Measurements from ENCODE around the gene DPF3. TPM values are rescaled to one million over a fixed set of nuclear protein-coding genes. Genes with fewer than 3 reads are reported as not detected.

The DPF3 gene
- total and polyA plus RNA-seq, 7 experiments from 2014 or later, result 0.07 to 5.5 (median 0.57) TPM; not detected in 1

DNA sequence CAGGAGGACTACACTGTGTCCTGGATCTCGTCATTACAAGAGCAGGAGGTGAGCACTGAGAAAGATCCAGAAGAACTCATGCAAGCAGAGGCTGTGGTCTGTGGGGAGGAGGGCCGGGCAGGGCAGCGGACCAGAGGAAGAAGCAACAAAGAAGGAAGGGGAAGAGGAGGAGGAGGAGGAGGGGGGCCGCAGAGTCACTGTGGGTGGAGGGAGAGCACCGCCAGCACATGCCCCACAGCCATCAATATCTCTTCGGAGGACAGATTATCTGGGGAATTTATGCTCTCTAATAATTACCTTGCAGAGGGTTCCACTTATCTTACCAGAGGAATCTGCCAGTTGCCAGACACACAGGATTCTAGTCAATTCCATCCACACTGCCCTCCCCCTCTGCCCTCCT, 105.6 kb downstream of the DPF3 start:
- Mint-ChIP-seq H3K36me3 (no peaks in the 10 kb centered on the region), H3K9me3 (peaks cover 0 to 3% (median 0%) of the 10 kb centered on the region in 11 donors), H3K27ac (no peak overlapping the region), H3K4me1 (peaks cover 0 to 14% (median 0%) of the 10 kb centered on the region in 7 donors), H3K4me3 (no peak overlapping the region), H3K27me3 (peaks cover 0 to 13% (median 0%) of the 10 kb centered on the region in 5 donors)
- no peaks in the 10 kb centered on the region for H3K27me3 ChIP-seq (ENCODE audit: control insufficient read depth in 2 of 2, insufficient read depth in 2 of 2, low read length in 2 of 2)
- no peaks in the 10 kb centered on the region for H3K9me3 ChIP-seq (ENCODE audit: control insufficient read depth in 2 of 3, low read length in 3 of 3)
- intact Hi-C loops (cut with micrococcal nuclease), result loop anchor here in 1 of 2 donors (10.0 kb wide), 1 partner anchor 153 kb away; no protein-coding TSS in a partner anchor
- no peaks in the 10 kb centered on the region for H3K4me1 ChIP-seq (ENCODE audit: control insufficient read depth in 2 of 2, insufficient read depth in 2 of 2, low read length in 2 of 2)
- H3K27ac ChIP-seq (ENCODE audit: low read depth, low read length), result no peak overlapping the region
- DNase-seq, result no peak
- no peak for ATAC-seq
- ChIA-PET CTCF (no interaction called here), POLR2A (no interaction called here)
- H3K4me3 ChIP-seq (ENCODE audit: low read length), result no peak overlapping the region
- no peaks in the 10 kb centered on the region for H3K36me3 ChIP-seq (ENCODE audit: control insufficient read depth in 2 of 3, insufficient read depth in 3 of 3, low read length in 3 of 3)

DNA sequence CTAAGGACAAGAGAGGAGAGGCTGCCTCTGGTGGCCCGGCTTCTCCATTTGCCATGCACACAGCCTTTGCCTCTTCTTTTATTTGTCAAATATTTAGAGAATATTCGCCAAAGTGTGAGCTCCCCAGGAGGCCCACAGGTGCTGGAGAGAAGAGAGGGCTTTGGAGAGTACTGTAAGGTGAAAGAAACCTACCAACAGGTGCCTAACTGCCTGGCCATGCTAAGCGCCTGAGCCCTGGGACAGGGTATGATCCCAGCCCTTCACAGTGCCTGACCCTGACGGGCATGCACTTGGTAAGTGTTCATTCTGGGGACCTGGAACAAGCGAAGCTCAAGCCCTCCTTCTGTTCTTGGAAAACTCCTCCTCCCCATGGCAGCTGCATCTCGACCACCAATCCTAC, 106.1 kb downstream of the DPF3 start:
- CTCF ChIA-PET, result no interaction called here
- H3K36me3 ChIP-seq (ENCODE audit: control insufficient read depth in 2 of 3, insufficient read depth in 3 of 3, low read length in 3 of 3), result no peaks in the 10 kb centered on the region

DNA sequence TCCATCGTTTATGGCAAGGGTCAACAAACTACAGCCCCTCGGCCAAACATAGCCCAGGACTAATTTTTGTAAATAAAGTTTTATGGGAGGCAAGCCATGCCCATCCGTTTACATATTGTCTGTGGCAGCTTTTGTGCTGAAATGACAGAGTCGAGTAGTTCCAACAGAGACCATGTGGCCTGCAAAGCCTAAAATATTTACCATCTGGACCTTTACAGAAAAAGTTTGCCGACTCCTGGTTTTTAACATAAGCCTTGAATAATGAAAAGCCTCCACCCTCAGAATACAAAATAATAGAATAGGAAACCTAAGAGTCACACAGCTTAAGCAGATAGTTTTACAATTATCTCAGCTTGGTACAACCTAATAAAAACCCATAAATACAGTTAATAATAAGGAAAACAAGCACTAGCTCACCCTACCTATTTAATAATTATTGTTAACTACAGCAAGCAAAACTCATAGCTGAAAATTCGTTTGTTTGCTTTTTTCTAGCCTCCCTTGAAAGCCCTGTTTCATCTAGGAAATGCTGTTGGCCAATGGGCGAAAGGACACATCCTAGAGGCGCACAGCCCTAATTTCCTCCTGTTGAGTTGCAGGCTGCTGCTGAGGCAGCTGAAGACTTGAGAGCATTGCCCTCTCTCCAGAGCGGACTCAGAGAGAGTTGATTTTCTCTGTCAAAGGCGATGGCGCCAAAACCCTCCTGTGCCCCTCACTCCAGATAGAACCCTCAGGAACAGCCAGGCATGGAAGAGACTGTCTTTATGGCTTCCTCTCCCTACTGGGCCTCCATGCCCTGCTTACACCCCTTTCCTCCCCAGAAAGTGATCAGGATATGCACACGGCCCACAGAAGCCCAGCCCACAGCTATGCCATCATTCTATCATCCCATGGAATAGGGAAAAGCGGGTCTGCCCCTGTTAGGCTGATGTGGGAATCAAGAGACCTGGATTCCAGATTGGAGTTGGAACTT, 107.2 kb downstream of the DPF3 start:
- Mint-ChIP-seq H3K4me1 (peaks cover 0 to 14% (median 0%) of the 10 kb centered on the region in 7 donors), H3K27me3 (peaks cover 0 to 4% (median 0%) of the 10 kb centered on the region in 5 donors), H3K36me3 (peaks cover 0 to 5% (median 0%) of the 10 kb centered on the region in 5 donors), H3K9me3 (peaks cover 0 to 3% (median 0%) of the 10 kb centered on the region in 11 donors), H3K27ac (no peak overlapping the region), H3K4me3 (no peak overlapping the region)
- DNase-seq (no peak), ATAC-seq (no peak)
- CTCF ChIA-PET, result no interaction called here
- Histone ChIP-seq H3K4me3 (ENCODE audit: low read length) (no peak overlapping the region), H3K27ac (ENCODE audit: low read depth, low read length) (no peak overlapping the region), H3K9me3 (ENCODE audit: control insufficient read depth in 2 of 3, low read length in 3 of 3) (no peaks in the 10 kb centered on the region), H3K4me1 (ENCODE audit: control insufficient read depth in 2 of 2, insufficient read depth in 2 of 2, low read length in 2 of 2) (no peaks in the 10 kb centered on the region), H3K36me3 (ENCODE audit: control insufficient read depth in 2 of 3, insufficient read depth in 3 of 3, low read length in 3 of 3) (no peaks in the 10 kb centered on the region), H3K27me3 (ENCODE audit: control insufficient read depth in 2 of 2, insufficient read depth in 2 of 2, low read length in 2 of 2) (no peaks in the 10 kb centered on the region)
- POLR2A ChIA-PET, result no interaction called here
- intact Hi-C loops (cut with micrococcal nuclease), result loop anchor here in 1 of 2 donors (10.0 kb wide), 1 partner anchor 152 kb away; no protein-coding TSS in a partner anchor

More for the DNA sequence above, 106.1 kb downstream of the DPF3 start:
- H3K4me1 ChIP-seq (ENCODE audit: control insufficient read depth in 2 of 2, insufficient read depth in 2 of 2, low read length in 2 of 2), result no peaks in the 10 kb centered on the region
- intact Hi-C loops (cut with micrococcal nuclease), result loop anchor here in 1 of 2 donors (10.0 kb wide), 1 partner anchor 153 kb away; no protein-coding TSS in a partner anchor
- H3K27ac ChIP-seq (ENCODE audit: low read depth, low read length), result no peak overlapping the region
- H3K9me3 ChIP-seq (ENCODE audit: control insufficient read depth in 2 of 3, low read length in 3 of 3), result no peaks in the 10 kb centered on the region
- Mint-ChIP-seq H3K27ac (no peak overlapping the region), H3K9me3 (peaks cover 0 to 3% (median 0%) of the 10 kb centered on the region in 11 donors), H3K27me3 (peaks cover 0 to 10% (median 0%) of the 10 kb centered on the region in 5 donors), H3K36me3 (peaks cover 0 to 4% (median 0%) of the 10 kb centered on the region in 5 donors), H3K4me1 (peaks cover 0 to 14% (median 0%) of the 10 kb centered on the region in 7 donors), H3K4me3 (no peak overlapping the region)
- no peak for DNase-seq
- POLR2A ChIA-PET, result no interaction called here
- H3K4me3 ChIP-seq (ENCODE audit: low read length), result no peak overlapping the region
- no peak for ATAC-seq
- no peaks in the 10 kb centered on the region for H3K27me3 ChIP-seq (ENCODE audit: control insufficient read depth in 2 of 2, insufficient read depth in 2 of 2, low read length in 2 of 2)

DNA sequence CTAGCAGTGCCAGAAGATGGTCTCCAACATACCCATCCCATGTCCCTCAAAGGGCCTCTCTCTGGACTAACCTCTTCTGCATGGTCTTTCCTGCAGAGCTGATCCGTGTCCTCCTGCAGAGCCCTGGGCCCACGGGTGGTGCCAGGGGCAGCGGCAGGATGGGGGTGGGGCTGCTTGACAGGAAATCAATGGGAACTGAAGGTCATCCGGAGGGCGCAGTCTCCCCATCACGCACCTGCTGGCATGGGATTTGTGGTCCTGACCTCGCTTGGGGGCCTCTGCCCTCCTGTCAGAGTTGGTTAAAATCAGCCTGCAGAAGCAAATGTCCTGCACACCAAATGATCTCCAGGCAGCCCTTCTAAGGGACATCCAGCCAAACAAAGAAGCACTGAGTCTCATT, 110.2 kb downstream of the DPF3 start:
- Histone ChIP-seq H3K4me3 (ENCODE audit: low read length) (no peak overlapping the region), H3K4me1 (ENCODE audit: control insufficient read depth in 2 of 2, insufficient read depth in 2 of 2, low read length in 2 of 2) (no peaks in the 10 kb centered on the region), H3K36me3 (ENCODE audit: control insufficient read depth in 2 of 3, insufficient read depth in 3 of 3, low read length in 3 of 3) (no peaks in the 10 kb centered on the region), H3K27ac (ENCODE audit: low read depth, low read length) (no peak overlapping the region), H3K9me3 (ENCODE audit: control insufficient read depth in 2 of 3, low read length in 3 of 3) (no peaks in the 10 kb centered on the region), H3K27me3 (ENCODE audit: control insufficient read depth in 2 of 2, insufficient read depth in 2 of 2, low read length in 2 of 2) (no peaks in the 10 kb centered on the region)
- DNase-seq (no peak), ATAC-seq (no peak)
- POLR2A ChIA-PET, result no interaction called here
- Mint-ChIP-seq H3K4me1 (peaks cover 0 to 5% (median 0%) of the 10 kb centered on the region in 7 donors), H3K36me3 (peaks cover 0 to 5% (median 0%) of the 10 kb centered on the region in 5 donors), H3K4me3 (no peak overlapping the region), H3K27ac (no peak overlapping the region), H3K9me3 (peaks cover 0 to 3% (median 0%) of the 10 kb centered on the region in 11 donors), H3K27me3 (no peaks in the 10 kb centered on the region)
- CTCF ChIA-PET, result no interaction called here
- intact Hi-C loops (cut with micrococcal nuclease), result loop anchor here in 1 of 2 donors (10.0 kb wide), 1 partner anchor 149 kb away; no protein-coding TSS in a partner anchor

DNA sequence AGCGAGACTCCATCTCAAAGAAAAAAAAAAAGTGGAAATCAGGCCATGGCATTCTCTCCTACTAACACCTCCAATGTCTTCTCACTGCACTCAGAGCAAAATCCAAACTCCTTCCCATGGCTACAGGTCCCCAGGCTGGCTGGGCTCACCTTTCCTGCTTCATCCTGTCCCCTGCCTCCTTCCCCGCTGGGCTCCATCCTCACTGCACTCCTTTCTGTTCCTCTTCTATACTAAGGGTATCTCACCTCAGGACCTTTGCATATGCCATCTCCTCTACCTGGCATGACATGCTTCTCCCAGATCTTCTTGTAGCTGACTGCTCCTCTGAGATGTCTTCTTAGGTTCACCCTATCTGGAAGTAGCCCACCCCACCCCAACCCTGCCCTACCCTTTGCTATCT, 111.1 kb downstream of the DPF3 start:
- intact Hi-C loops (cut with micrococcal nuclease), result loop anchor here in 1 of 2 donors (10.0 kb wide), 1 partner anchor 148 kb away; no protein-coding TSS in a partner anchor
- no peaks in the 10 kb centered on the region for H3K27me3 Mint-ChIP-seq

DNA sequence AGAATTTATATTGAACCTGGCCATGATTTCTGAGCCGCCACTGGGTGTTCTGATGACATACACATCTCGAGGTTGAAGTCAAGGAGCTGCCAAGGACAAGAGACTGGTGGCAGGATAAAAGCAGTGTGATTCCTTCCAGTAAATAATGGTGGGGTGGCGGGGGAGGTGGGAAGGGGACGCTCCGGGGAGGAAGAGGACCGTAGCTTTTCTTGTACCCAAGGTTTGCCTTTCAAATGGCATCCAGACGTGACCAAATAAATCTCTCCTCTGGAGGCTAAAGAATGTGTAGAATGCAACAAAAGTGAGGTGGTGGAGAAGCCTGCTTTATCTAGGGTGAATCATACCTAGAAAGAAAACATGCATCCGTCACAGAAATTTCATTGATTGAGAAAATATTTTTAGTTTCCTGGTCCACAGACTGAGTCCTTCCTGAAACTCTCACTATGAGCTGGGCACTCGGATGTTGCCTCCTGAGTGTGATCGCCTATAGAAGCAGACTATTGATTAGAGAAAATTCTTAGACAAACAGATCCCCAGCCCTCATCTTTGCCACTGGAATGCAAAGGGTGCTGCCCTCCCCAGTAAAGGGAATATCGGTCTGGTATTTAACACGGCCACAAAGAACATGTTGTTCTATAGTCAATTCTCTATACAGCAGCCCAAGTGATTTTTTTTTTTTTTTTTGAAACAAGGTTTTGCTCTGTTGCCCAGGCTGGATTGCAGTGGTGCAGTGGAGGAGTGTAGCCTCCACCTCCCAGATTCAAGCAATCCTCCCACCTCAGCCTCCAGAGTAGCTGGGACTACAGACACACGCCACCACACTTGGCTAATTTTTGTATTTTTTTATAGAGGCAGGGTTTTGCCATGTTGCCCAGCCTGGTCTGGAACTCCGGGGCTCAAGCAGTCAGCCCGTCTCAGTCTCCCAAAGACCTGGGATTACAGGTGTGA, 112.1 kb downstream of the DPF3 start:
- Histone ChIP-seq H3K4me3 (ENCODE audit: low read length) (no peak overlapping the region), H3K9me3 (ENCODE audit: control insufficient read depth in 2 of 3, low read length in 3 of 3) (peaks cover 0 to 5% (median 0%) of the 10 kb centered on the region in 3 experiments), H3K36me3 (ENCODE audit: control insufficient read depth in 2 of 3, insufficient read depth in 3 of 3, low read length in 3 of 3) (no peaks in the 10 kb centered on the region), H3K4me1 (ENCODE audit: control insufficient read depth in 2 of 2, insufficient read depth in 2 of 2, low read length in 2 of 2) (no peaks in the 10 kb centered on the region), H3K27me3 (ENCODE audit: control insufficient read depth in 2 of 2, insufficient read depth in 2 of 2, low read length in 2 of 2) (no peaks in the 10 kb centered on the region), H3K27ac (ENCODE audit: low read depth, low read length) (no peak overlapping the region)
- ChIA-PET POLR2A (interaction anchor here (0.6 kb wide), 1 partner anchor 727 kb away, joined by 3 read pairs; no protein-coding TSS in a partner anchor), CTCF (no interaction called here)
- Mint-ChIP-seq H3K9me3 (peaks cover 0 to 10% (median 4%) of the 10 kb centered on the region in 11 donors), H3K27me3 (no peaks in the 10 kb centered on the region), H3K4me3 (no peak overlapping the region), H3K4me1 (peaks cover 0 to 9% (median 5%) of the 10 kb centered on the region in 7 donors), H3K27ac (no peak overlapping the region), H3K36me3 (peaks cover 0 to 11% (median 4%) of the 10 kb centered on the region in 5 donors)
- ATAC-seq (no peak), DNase-seq (no peak)
- intact Hi-C loops (cut with micrococcal nuclease), result loop anchor here in 1 of 2 donors (10.0 kb wide), 1 partner anchor 147 kb away; no protein-coding TSS in a partner anchor

More for the DNA sequence above, 111.1 kb downstream of the DPF3 start:
- no peak for DNase-seq
- no peaks in the 10 kb centered on the region for H3K4me1 ChIP-seq (ENCODE audit: control insufficient read depth in 2 of 2, insufficient read depth in 2 of 2, low read length in 2 of 2)
- H3K36me3 ChIP-seq (ENCODE audit: control insufficient read depth in 2 of 3, insufficient read depth in 3 of 3, low read length in 3 of 3), result no peaks in the 10 kb centered on the region
- H3K4me3 ChIP-seq (ENCODE audit: low read length), result no peak overlapping the region
- H3K36me3 Mint-ChIP-seq, result peaks cover 0 to 7% (median 2%) of the 10 kb centered on the region in 5 donors
- ATAC-seq, result no peak
- H3K4me3 Mint-ChIP-seq, result no peak overlapping the region
- CTCF ChIA-PET, result no interaction called here
- H3K27ac Mint-ChIP-seq, result no peak overlapping the region
- no peak overlapping the region for H3K27ac ChIP-seq (ENCODE audit: low read depth, low read length)
- H3K9me3 Mint-ChIP-seq, result peaks cover 0 to 4% (median 2%) of the 10 kb centered on the region in 11 donors
- peaks cover 0 to 1% (median 0%) of the 10 kb centered on the region in 3 experiments for H3K9me3 ChIP-seq (ENCODE audit: control insufficient read depth in 2 of 3, low read length in 3 of 3)
- H3K4me1 Mint-ChIP-seq, result peaks cover 0 to 2% (median 0%) of the 10 kb centered on the region in 7 donors
- POLR2A ChIA-PET, result no interaction called here
- H3K27me3 ChIP-seq (ENCODE audit: control insufficient read depth in 2 of 2, insufficient read depth in 2 of 2, low read length in 2 of 2), result no peaks in the 10 kb centered on the region

Measured in naive thymus-derived CD4-positive, alpha-beta T cell (primary cell).